GM12892 (cell line): ENCODE results near the gene GPNMB.

Source experiments
- POLR2A ChIP-seq: IDR thresholded peaks from 2 replicates; pipeline ENCODE4 v1.6.1; 2011; ENCODE audit warnings: low read depth, low read length, control low read depth
- POLR2AphosphoS5 ChIP-seq: IDR thresholded peaks from 2 replicates; pipeline ENCODE4 v1.6.1; 2011; ENCODE audit warnings: low read depth, low read length, control low read depth
- TAF1 ChIP-seq: IDR thresholded peaks from 2 replicates; pipeline ENCODE4 v1.6.1; 2011; ENCODE audit warnings: low read depth, mild to moderate bottlenecking, control low read depth, low read length, borderline replicate concordance

DNA sequence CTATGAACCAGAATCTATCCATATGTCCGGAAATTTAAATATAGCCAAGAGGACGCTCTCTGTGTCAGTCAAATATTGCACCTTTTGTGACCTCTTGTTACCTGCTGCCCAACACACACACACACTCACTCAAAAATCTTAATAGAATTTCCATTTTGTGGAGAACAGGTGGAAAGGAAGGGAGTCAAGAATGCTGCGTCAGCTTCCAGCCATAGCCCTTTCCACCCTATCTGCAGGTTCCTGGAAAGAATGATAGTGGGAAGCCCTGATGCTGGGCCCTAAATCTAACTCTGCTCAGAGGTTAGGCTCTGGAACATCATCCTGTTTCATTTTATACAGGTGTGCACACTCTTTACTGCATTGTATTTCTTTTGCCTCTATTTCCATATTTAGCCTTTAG lies 9.6 kb upstream of the GPNMB start:
- TF ChIP-seq POLR2AphosphoS5 (no peak), POLR2A (no peak), TAF1 (no peak)
